GM12878 (cell line): ENCODE measurements around the gene PRAF2. TPM values are rescaled to one million over a fixed set of nuclear protein-coding genes. Genes with fewer than 3 reads are reported as not detected.

ENCODE experiments used
- ATAC-seq: fragments of 200-7000 bp; cut with Tn5 transposase; 3 replicates; pipeline ENCODE4 v1.9.1; 2020; ENCODE audit warnings: mild to moderate bottlenecking, moderate library complexity
- BruUV-seq: library from RNA; stranded (reverse); fragments of 400-500 nt; replicated peaks from 2 replicates; lab custom pipeline; 2021; lab: Mats Ljungman, UMichigan
- CTCF ChIA-PET: fragments of 300-600 bp; sonication (Branson Sonifier 250); formaldehyde crosslinking; extraction: SDS; loops from one replicate; lab custom pipeline; 2021; ENCODE audit warnings: inconsistent platforms; lab: Yijun Ruan, JAX
- POLR2A ChIA-PET: fragments of 350-600 bp; formaldehyde crosslinking; extraction: SDS; loops from one replicate; lab custom pipeline; 2021; ENCODE audit warnings: inconsistent platforms; lab: Charles Lee
- RAD21 ChIA-PET: fragments of 300-600 bp; sonication (Branson Sonifier 250); formaldehyde crosslinking; loops from one replicate; lab custom pipeline; 2023; ENCODE audit warnings: antibody characterized with exemption; ENCODE audit not compliant: unreplicated experiment; lab: Charles Lee
- SMC1A ChIA-PET: fragments of 300-600 bp; sonication (Branson Sonifier 250); formaldehyde crosslinking; loops from one replicate; lab custom pipeline; 2023; ENCODE audit not compliant: unreplicated experiment, uncharacterized antibody; lab: Charles Lee
- DNase-seq: peaks from one replicate; pipeline ENCODE4 v3.0.0-alpha.2; 2011; ENCODE audit warnings: low read depth, low spot score
- FAIRE-seq: peaks from 3 replicates; lab custom pipeline; 2011; peaks lifted over from hg19 to GRCh38; lab: Jason Lieb, UNC
- H2AFZ ChIP-seq: 2 replicates; pipeline ENCODE4 v1.6.0; 2011; ENCODE audit warnings: low read depth, low read length, control low read depth; ENCODE audit not compliant: control insufficient read depth
- H3K27ac ChIP-seq: 2 replicates; pipeline ENCODE4 v1.5.1; 2011; ENCODE audit warnings: control low read depth; ENCODE audit not compliant: control insufficient read depth, insufficient read depth
- H3K27me3 ChIP-seq, 2 experiments: replicated peaks in 1 of 2; 2 replicates each; pipeline versions ENCODE4 v1.6.0 to v1.6.1; 2011; ENCODE audit warnings: low read length in 1 of 2; ENCODE audit not compliant: control insufficient read depth in 2 of 2, insufficient read depth in 2 of 2
- H3K36me3 ChIP-seq, 2 experiments: 2 replicates each; pipeline ENCODE4 v1.5.1; 2011; ENCODE audit warnings: low read length in 1 of 2; ENCODE audit not compliant: control insufficient read depth in 2 of 2, insufficient read depth in 2 of 2
- H3K4me1 ChIP-seq: 2 replicates; pipeline ENCODE4 v1.6.1; 2011; ENCODE audit warnings: mild to moderate bottlenecking, low read length, moderate library complexity, mixed read lengths; ENCODE audit not compliant: control insufficient read depth, insufficient read depth
- H3K4me2 ChIP-seq: 2 replicates; pipeline ENCODE4 v1.6.0; 2011; ENCODE audit warnings: control low read depth; ENCODE audit not compliant: control insufficient read depth, insufficient read depth
- H3K4me3 ChIP-seq: fragments of 200-600 bp; sonication (generic); 2 replicates; pipeline ENCODE4 v1.5.1; 2016
- H3K79me2 ChIP-seq: 2 replicates; pipeline ENCODE4 v1.6.0; 2011; ENCODE audit warnings: low read length; ENCODE audit not compliant: control insufficient read depth, insufficient read depth
- H3K9ac ChIP-seq: 2 replicates; pipeline ENCODE4 v1.8.0; 2011; ENCODE audit warnings: low read length, control low read depth, mixed read lengths; ENCODE audit not compliant: control insufficient read depth, insufficient read depth
- H3K9me3 ChIP-seq: replicated peaks from 3 replicates; pipeline ENCODE4 v1.5.1; 2011; ENCODE audit warnings: mild to moderate bottlenecking, low read length; ENCODE audit not compliant: control insufficient read depth, insufficient read depth
- H4K20me1 ChIP-seq: 2 replicates; pipeline ENCODE4 v1.6.0; 2011; ENCODE audit not compliant: control insufficient read depth, insufficient read depth
- ATF7 ChIP-seq: fragments of 450-650 bp; IDR thresholded peaks from 2 replicates; pipeline ENCODE4 v1.6.1; 2016; ENCODE audit warnings: low read depth, mild to moderate bottlenecking
- BHLHE40 ChIP-seq, 2 experiments: fragments of 450-650 bp in 1 of 2; IDR thresholded peaks; 2 replicates each; pipeline ENCODE4 v1.6.1; 2011 to 2017; ENCODE audit warnings: low read depth in 2 of 2, borderline replicate concordance in 1 of 2, improper control_type of control experiment in 1 of 2, low read length in 1 of 2, mild to moderate bottlenecking in 1 of 2
- PAX8 ChIP-seq: fragments of 450-650 bp; IDR thresholded peaks from 2 replicates; pipeline ENCODE4 v1.6.1; 2017; ENCODE audit warnings: mild to moderate bottlenecking, moderate library complexity
- SIX5 ChIP-seq: IDR thresholded peaks from 2 replicates; pipeline ENCODE4 v1.6.1; 2011; ENCODE audit warnings: mild to moderate bottlenecking, low read depth, low read length, moderate library complexity; ENCODE audit not compliant: severe bottlenecking
- WGBS: methylation state at CpG from one replicate; pipeline ENCODE4 v1.1.6; 2016; ENCODE audit warnings: low lambda C conversion rate; ENCODE audit not compliant: insufficient replicate concordance, insufficient coverage; ENCODE audit errors: missing lambda C conversion rate; 5-methylcytosine and 5-hydroxymethylcytosine counted together
- in situ Hi-C: fragments of 300-500 bp; cut with MboI; formaldehyde crosslinking; loops from 9 replicates; pipeline ENCODE4 v1.14.3; 2018; ENCODE audit warnings: mixed read lengths
- intact Hi-C: fragments of 100-400 bp; cut with micrococcal nuclease; formaldehyde crosslinking; loops from one replicate; pipeline ENCODE4 v1.14.2; 2022; ENCODE audit not compliant: unreplicated experiment
- polyA plus RNA-seq, 11 experiments: library from polyadenylated mRNA; depleted of rRNA in 4 of 11; unstranded in 6 of 11; stranded (reverse) in 5 of 11; fragments of >200 nt; fragmentation: Nextera tagmentation in 4 of 11; fragmentation: Illumina TruSeq in 1 of 11; extraction: Ambion mirVana in 4 of 11; extraction: Trizol in 1 of 11; gene quantifications; 1 replicate in 1 of 11; 2 replicates in 10 of 11; pipeline versions ENCODE4 v1.2.1 to v1.2.3, GENCODE V29; 2011 to 2016; ENCODE audit warnings: inconsistent platforms in 2 of 11, missing spikeins in 2 of 11, low read depth in 1 of 11
- total RNA-seq, 4 experiments: library from RNA; depleted of rRNA in 3 of 4; stranded (reverse); fragments of >200 nt in 3 of 4; fragmentation: Illumina TruSeq in 1 of 4; extraction: Trizol in 1 of 4; gene quantifications; 2 replicates each; pipeline versions ENCODE4 v1.2.1 to v1.2.3, GENCODE V29; 2013 to 2021
- TF ChIP-seq, protein P1 (sequence below): IDR thresholded peaks from 2 replicates; pipeline ENCODE4 v1.6.1; 2011; ENCODE audit warnings: borderline replicate concordance, low read depth, mild to moderate bottlenecking, moderate library complexity, mixed read lengths, low read length; ENCODE audit not compliant: insufficient read depth; ENCODE audit errors: extremely low read length

Gene PRAF2
- total and polyA plus RNA-seq, 10 of the 15 experiments (the other 5 are each of a cell fraction or from before 2014, with no cell fraction given), result 0.80 to 16.7 (median 7.0) TPM

GRCh38 chrX:49106296-49106695 lies 32.5 kb upstream of the PRAF2 start:
- no peaks in the 10 kb centered on the region for H3K79me2 ChIP-seq
- FAIRE-seq (no peak), DNase-seq (no peak), ATAC-seq (no peak)
- SMC1A ChIA-PET, result no interaction called here
- no peaks in the 10 kb centered on the region for H3K27me3 ChIP-seq
- no peaks in the 10 kb centered on the region for H3K4me1 ChIP-seq
- no peak overlapping the region for H3K4me2 ChIP-seq
- no peaks in the 10 kb centered on the region; a peak in 2 of 4 replicates for H3K36me3 ChIP-seq
- WGBS, result 78% methylated on average over 4 of the region's 4 CpGs
- POLR2A ChIA-PET, result no interaction called here
- TF ChIP-seq SIX5, result no peak
- no peak for TF ChIP-seq ATF7
- TF ChIP-seq, protein P1, sequence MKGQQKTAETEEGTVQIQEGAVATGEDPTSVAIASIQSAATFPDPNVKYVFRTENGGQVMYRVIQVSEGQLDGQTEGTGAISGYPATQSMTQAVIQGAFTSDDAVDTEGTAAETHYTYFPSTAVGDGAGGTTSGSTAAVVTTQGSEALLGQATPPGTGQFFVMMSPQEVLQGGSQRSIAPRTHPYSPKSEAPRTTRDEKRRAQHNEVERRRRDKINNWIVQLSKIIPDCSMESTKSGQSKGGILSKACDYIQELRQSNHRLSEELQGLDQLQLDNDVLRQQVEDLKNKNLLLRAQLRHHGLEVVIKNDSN, result no peak
- no peak for TF ChIP-seq BHLHE40 (IDR thresholded peaks at IDR 0.05; ENCODE audit: borderline replicate concordance in 1 of 2, low read depth in 2 of 2, low read length in 1 of 2)
- in situ Hi-C loops, result no loop called here
- H3K9me3 ChIP-seq, result no peaks in the 10 kb centered on the region
- no peak overlapping the region for H2AFZ ChIP-seq
- RAD21 ChIA-PET, result no interaction called here
- no TSS peak for BruUV-seq
- CTCF ChIA-PET, result interaction anchor here (0.6 to 1.1 kb wide), 2 partner anchors 35 to 58 kb away, joined by 3 read pairs; no protein-coding TSS in a partner anchor
- no peak overlapping the region for H3K9ac ChIP-seq
- intact Hi-C loops, result no loop called here
- H3K27ac ChIP-seq, result no peak overlapping the region
- no peaks in the 10 kb centered on the region for H4K20me1 ChIP-seq
- H3K4me3 ChIP-seq, result no peak overlapping the region

DNA sequence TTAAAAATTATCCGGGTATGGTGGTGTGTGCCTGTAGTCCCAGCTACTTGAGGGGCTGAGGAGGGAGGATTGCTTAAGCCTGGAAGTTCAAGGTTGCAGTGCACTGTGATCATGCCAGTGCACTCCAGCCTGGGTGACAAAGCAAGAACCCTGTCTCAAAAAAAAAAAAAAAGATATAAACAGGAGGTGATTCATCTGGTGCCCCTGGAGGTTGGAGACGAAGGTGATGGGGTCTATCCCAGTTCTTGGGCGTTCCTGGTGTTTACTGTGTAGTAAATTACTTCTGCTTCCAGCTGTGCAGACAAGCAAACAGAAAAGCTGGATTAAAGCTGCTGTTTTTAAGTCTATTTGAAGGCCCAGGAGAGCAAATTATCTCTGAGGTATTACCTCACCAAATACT lies 29.8 kb upstream of the PRAF2 start:
- H3K4me3 ChIP-seq, result no peak overlapping the region
- ChIA-PET SMC1A (no interaction called here), POLR2A (no interaction called here), CTCF (interaction anchor here (1.2 kb wide), 1 partner anchor 89 kb away, joined by 4 read pairs; no protein-coding TSS in a partner anchor), RAD21 (no interaction called here)
- no TSS peak for BruUV-seq
- in situ Hi-C loops, result no loop called here
- WGBS, result 34% methylated on average over 3 of the region's 3 CpGs
- H3K79me2 ChIP-seq, result peaks cover 2% of the 10 kb centered on the region
- H3K9me3 ChIP-seq, result no peaks in the 10 kb centered on the region
- H3K9ac ChIP-seq, result no peak overlapping the region
- no peak for TF ChIP-seq PAX8
- intact Hi-C loops, result no loop called here
- H3K4me2 ChIP-seq, result no peak overlapping the region
- H2AFZ ChIP-seq, result no peak overlapping the region
- no peaks in the 10 kb centered on the region; the same call in 1 of the 2 replicates for H3K4me1 ChIP-seq
- no peak overlapping the region for H3K27ac ChIP-seq
- no peak for ATAC-seq
- H4K20me1 ChIP-seq, result no peaks in the 10 kb centered on the region
- DNase-seq, result no peak
- H3K36me3 ChIP-seq, result no peaks in the 10 kb centered on the region; a peak in 1 of 4 replicates
- no peaks in the 10 kb centered on the region for H3K27me3 ChIP-seq
- FAIRE-seq, result no peak
